ENCODE measurements around the gene LRRC8E.
A peak's percentile ranks its signal among the peaks of the same experiment; 100 is the strongest.

The LRRC8E gene

GRCh38 chr19:7933828-7934725 is 45.8 kb downstream of the LRRC8E start:
- no peak for FAIRE-seq

GRCh38 chr19:7934766-7935165 is 46.5 kb downstream of the LRRC8E start:
- no peak for FAIRE-seq

- FAIRE-seq: no peak
Measured at GRCh38 chr19:7940841-7941240, 52.5 kb downstream of the LRRC8E start.

GRCh38 chr19:7941895-7942596 is 53.7 kb downstream of the LRRC8E start:
- FAIRE-seq: no peak

- no peak for FAIRE-seq
Measured at GRCh38 chr19:7942981-7943443, 54.7 kb downstream of the LRRC8E start.

GRCh38 chr19:7943444-7944176 is 55.3 kb downstream of the LRRC8E start, which contains the start of gene TIMM44:
Gene TIMM44, minus strand, starts transcription at chr19:7943666. Its CDS starts 15 bp downstream, at chr19:7943651.
- FAIRE-seq: peak; percentile 97

GRCh38 chr19:7944177-7944761 is 56.0 kb downstream of the LRRC8E start:
- FAIRE-seq: peak; percentile 97

GRCh38 chr19:7947939-7948338 is 59.6 kb downstream of the LRRC8E start:
- FAIRE-seq: no peak

All from islet of Langerhans (tissue), 1 donor.